22Rv1 (cell line): ENCODE measurements around the gene GALNT16.

Source experiments
- H3K27ac ChIP-seq: fragments of 450-650 bp; 2 replicates; pipeline ENCODE4 v1.5.1; 2017
- CTCF ChIP-seq: fragments of 450-650 bp; IDR thresholded peaks from 2 replicates; pipeline ENCODE4 v1.5.1; 2017; ENCODE audit warnings: mild to moderate bottlenecking
- ZFX ChIP-seq: fragments of 450-650 bp; IDR thresholded peaks from 2 replicates; pipeline ENCODE4 v1.6.1; 2017; ENCODE audit warnings: antibody characterized with exemption, borderline replicate concordance

The GALNT16 gene

DNA sequence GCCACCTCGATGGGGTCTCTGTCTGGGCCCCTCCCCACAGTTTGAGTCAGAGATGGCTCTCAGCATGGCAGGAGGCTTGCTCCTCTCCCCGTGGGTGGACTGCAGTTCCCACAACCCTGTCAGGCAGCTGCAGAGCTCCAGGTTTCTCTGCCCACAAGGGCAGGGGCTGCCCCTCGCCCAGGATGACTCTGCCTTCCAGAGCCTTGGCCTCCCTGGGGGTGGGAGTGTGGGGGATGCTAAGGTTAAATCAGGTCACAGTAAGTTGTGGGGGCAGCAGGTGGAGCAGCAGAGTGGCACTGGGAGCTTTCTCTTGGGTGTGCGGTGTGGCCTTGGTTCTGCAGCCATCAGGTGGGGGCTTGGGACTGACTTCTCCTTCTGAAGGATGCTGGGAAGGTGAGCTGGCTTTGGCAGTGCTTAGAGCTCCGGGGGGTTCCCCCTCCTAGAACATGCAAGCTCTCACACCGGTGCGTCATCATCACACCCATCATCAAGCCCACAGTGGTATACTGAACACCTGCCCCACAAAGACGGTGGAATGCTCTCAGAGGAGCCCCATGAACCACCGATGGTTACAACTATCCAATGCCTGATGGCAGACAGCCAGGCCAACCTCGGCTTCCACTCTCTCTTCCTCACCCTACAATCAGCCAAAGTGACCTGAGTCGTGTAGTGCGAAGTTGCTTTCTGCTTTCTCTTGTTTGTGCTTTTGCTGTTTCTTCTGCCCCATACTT, 98.4 kb downstream of the GALNT16 start:
- no peak for TF ChIP-seq CTCF
- TF ChIP-seq ZFX, result no peak
- peak overlapping the region; percentile 55; the same call in 1 of the 2 replicates for H3K27ac ChIP-seq

DNA sequence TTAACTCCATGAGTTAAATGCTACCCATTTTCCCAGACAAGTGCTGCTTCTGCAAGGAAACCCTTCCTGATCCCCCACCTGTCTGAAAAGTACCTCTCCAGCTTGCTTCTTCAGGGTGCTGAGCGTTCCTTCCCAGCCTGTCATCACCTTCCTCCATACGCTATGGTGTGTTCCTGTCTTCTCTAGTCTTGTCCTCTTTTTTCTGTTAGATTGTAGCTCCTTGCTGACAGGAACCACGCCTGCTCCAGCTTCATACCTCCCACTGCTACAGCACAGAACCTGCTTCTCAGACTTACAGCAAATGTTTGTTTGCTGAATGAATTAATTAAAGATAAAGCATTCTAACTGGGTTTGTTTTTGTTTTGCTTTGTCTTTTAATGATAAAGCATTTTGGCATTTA, 99.0 kb downstream of the GALNT16 start:
- H3K27ac ChIP-seq, result no peak overlapping the region
- TF ChIP-seq CTCF, result no peak
- TF ChIP-seq ZFX, result no peak

GRCh38 chr14:69360438-69361108, 100.6 kb downstream of the GALNT16 start:
- TF ChIP-seq ZFX (no peak), CTCF (no peak)
- no peak overlapping the region for H3K27ac ChIP-seq

GRCh38 chr14:69363055-69363454, 103.1 kb downstream of the GALNT16 start:
- TF ChIP-seq CTCF, result no peak
- TF ChIP-seq ZFX, result no peak
- H3K27ac ChIP-seq, result no peak overlapping the region

DNA sequence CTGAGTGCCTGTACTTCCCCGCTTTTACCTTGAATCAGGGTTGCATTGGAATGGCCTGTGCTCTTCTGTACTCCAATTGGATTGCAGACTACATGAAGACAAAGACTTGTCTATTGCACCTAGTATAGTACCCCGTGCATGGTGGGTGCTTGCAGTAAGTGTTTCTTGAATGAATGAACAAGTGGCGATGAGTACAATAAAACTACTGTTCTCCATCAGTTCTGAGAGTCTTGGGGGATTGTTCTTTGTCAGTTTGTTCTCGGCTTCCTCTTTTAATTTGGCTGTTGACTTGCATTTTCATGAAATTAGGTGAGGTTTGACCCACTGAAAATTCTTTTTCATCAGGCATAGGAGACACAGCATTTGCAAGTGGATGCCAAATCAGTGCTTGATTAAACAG, 104.0 kb downstream of the GALNT16 start:
- no peak overlapping the region for H3K27ac ChIP-seq
- TF ChIP-seq CTCF (no peak), ZFX (no peak)

- no peak overlapping the region for H3K27ac ChIP-seq
- TF ChIP-seq CTCF (no peak), ZFX (no peak)
These were observed 104.4 kb downstream of the GALNT16 start for GRCh38 chr14:69364378-69364777.

DNA sequence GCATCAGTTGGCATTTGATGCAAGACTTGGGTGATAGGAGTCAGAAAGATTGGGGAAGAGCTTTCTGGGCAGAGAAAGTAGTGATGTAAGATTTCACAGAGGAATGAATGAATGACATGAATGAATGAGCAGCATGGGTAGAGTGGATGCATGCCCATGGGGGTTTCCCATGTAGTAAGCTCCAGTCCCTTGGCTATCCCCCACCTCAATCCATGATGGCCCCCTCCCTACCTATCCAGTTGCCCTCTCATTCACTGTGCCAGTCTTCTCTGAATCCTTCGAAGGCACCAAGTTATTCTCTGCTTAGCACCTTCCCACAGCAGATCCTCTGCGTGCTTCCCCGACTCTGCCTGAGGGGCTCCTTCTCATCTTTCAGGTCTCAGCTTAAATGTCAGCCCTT, 106.1 kb downstream of the GALNT16 start:
- TF ChIP-seq CTCF, result no peak
- no peak overlapping the region for H3K27ac ChIP-seq
